Pancreas (tissue), 10 donors: Measurements from ENCODE around the gene TTLL4. TPM values are rescaled to one million over a fixed set of nuclear protein-coding genes. Genes with fewer than 3 reads are reported as not detected.
"Not testable (repeated sequence)": the region's sequence is repeated elsewhere in the genome, so short reads cannot be mapped to it uniquely, and the experiment has no call there.

Source experiments
- ATAC-seq, 4 donors: fragments of 200-7000 bp; cut with Tn5 transposase; one replicate each; pipeline versions ENCODE4 v1.8.0 to v1.9.1; 2020; ENCODE audit warnings: mild to moderate bottlenecking in 4 of 4, moderate library complexity in 4 of 4
- DNase-seq, 6 donors: peaks; one replicate each; pipeline ENCODE4 v3.0.0-alpha.2; 2020
- FAIRE-seq: peaks from 2 replicates; lab custom pipeline; 2012; peaks lifted over from hg19 to GRCh38; lab: Jason Lieb, UNC
- H3K27ac ChIP-seq, 4 donors: fragments of 200-600 bp; sonication (generic); 1 replicate in 3 of 4; 2 replicates in 1 of 4; pipeline versions ENCODE4 v1.5.0 to v1.8.0; 2020
- H3K27me3 ChIP-seq, 4 donors: fragments of 200-600 bp; one replicate each; pipeline ENCODE4 v1.8.0; 2021
- H3K36me3 ChIP-seq, 3 donors: fragments of 200-600 bp; sonication (generic) in 1 of 3; one replicate each; pipeline versions ENCODE4 v1.5.0 to v1.8.0; 2020 to 2021
- H3K4me1 ChIP-seq, 3 donors: fragments of 200-600 bp; one replicate each; pipeline ENCODE4 v1.8.0; 2021
- H3K4me3 ChIP-seq, 4 donors: fragments of 200-600 bp; sonication (generic) in 2 of 4; one replicate each; pipeline versions ENCODE4 v1.5.0 to v1.8.0; 2020 to 2021
- H3K9me3 ChIP-seq, 4 donors: fragments of 200-600 bp; one replicate each; pipeline ENCODE4 v1.8.0; 2021
- CTCF ChIP-seq, 4 donors: fragments of 200-600 bp; sonication (generic) in 3 of 4; IDR thresholded peaks; one replicate each; pipeline versions ENCODE4 v1.5.0 to v1.8.0; 2021; ENCODE audit warnings: antibody characterized with exemption in 4 of 4
- WGBS, 2 donors: extraction: QIAGEN DNeasy Blood & Tissue Kit; methylation state at CpG; one replicate each; pipeline ENCODE4 v1.1.7; 2013; 5-methylcytosine and 5-hydroxymethylcytosine counted together
- intact Hi-C, 3 donors: fragments of 100-400 bp; cut with DNase I; formaldehyde crosslinking; loops; one replicate each; pipeline versions ENCODE4 v1.11.1 to v1.14.2; 2022
- polyA plus RNA-seq, 2 donors: library from polyadenylated mRNA; stranded (reverse); fragments of 200-250 nt; gene quantifications; one replicate each; pipeline ENCODE4 v1.2.3, GENCODE V29; 2013
- total RNA-seq, 6 donors: library from RNA; stranded (reverse); fragmentation: NEBNext Ultra II Directional in 4 of 6; extraction: Animal tissue kit (Norgen Biotek cat#: 25700) in 4 of 6; gene quantifications; one replicate each; pipeline versions ENCODE4 v1.2.1 to v1.2.4, GENCODE V29; 2021 to 2023
- donor health status: healthy with polysubstance abuse.
- donor health status: DM: no; HTN: no; CAD: no; lungs with moderate emphysema.
- donor health status: DM: no; HTN: no; CAD: no.
- donor health status: control.
- donor health status: control.
- donor health status: Bipolar disorder and iron deficiency.
- donor health status: DM: yes; HTN: yes; CAD: no.
- donor health status: DM: no; HTN: no; CAD: no.
- donor health status: DM: no; HTN: no; CAD: no.
- donor health status: DM: yes; HTN: yes; CAD: no.

The TTLL4 gene
- total and polyA plus RNA-seq, 8 donors: 12.0 to 25.3 (median 16.0) TPM

GRCh38 chr2:218680061-218680460, 30.6 kb upstream of the TTLL4 start:
- Histone ChIP-seq H3K4me1 (no peaks in the 10 kb centered on the region), H3K9me3 (no peaks in the 10 kb centered on the region), H3K4me3 (no peak overlapping the region), H3K36me3 (peaks cover 0 to 11% (median 9%) of the 10 kb centered on the region in 3 donors), H3K27me3 (no peaks in the 10 kb centered on the region), H3K27ac (no peak overlapping the region)
- WGBS, 2 donors: 65 to 77% methylated on average over 3 of the region's 3 CpGs
- FAIRE-seq (no peak), DNase-seq (no peak), ATAC-seq (no peak)
- intact Hi-C loops: no loop called here
- no peak for TF ChIP-seq CTCF (IDR thresholded peaks at IDR 0.05)

- H3K4me3 ChIP-seq, H3K27me3 ChIP-seq, H3K9me3 ChIP-seq, intact Hi-C loops, H3K4me1 ChIP-seq, H3K27ac ChIP-seq: not testable (repeated sequence)
- DNase-seq (peak in 3 of 6 donors; percentile 37 to 57 (median 44)), ATAC-seq (peak; percentile 89 to 98 (median 94)), FAIRE-seq (peak; percentile 60)
- TF ChIP-seq CTCF (IDR thresholded peaks at IDR 0.05): peak; percentile 47 to 67 (median 56)
- WGBS, 2 donors: 23 to 25% methylated on average over 5 of the region's 5 CpGs
- H3K36me3 ChIP-seq: peaks cover 0 to 23% (median 0%) of the 10 kb centered on the region in 3 donors
These were observed 23.1 kb upstream of the TTLL4 start for GRCh38 chr2:218687400-218688060.

- H3K9me3 ChIP-seq: no peaks in the 10 kb centered on the region
These were observed 19.4 kb upstream of the TTLL4 start for GRCh38 chr2:218691234-218691633.

GRCh38 chr2:218694405-218695145, 16.1 kb upstream of the TTLL4 start:
- TF ChIP-seq CTCF (IDR thresholded peaks at IDR 0.05): no peak
- H3K9me3 ChIP-seq: no peaks in the 10 kb centered on the region
- WGBS, 2 donors: 83 to 86% methylated on average over 3 of the region's 3 CpGs
- H3K27me3 ChIP-seq: no peaks in the 10 kb centered on the region
- ATAC-seq (no peak), FAIRE-seq (no peak), DNase-seq (no peak)
- no peak overlapping the region for H3K4me3 ChIP-seq
- no peak overlapping the region for H3K27ac ChIP-seq
- no peaks in the 10 kb centered on the region for H3K4me1 ChIP-seq
- peaks cover 0 to 30% (median 0%) of the 10 kb centered on the region in 3 donors for H3K36me3 ChIP-seq
- intact Hi-C loops: no loop called here

More at GRCh38 chr2:218691234-218691633, 19.4 kb upstream of the TTLL4 start:
- H3K27ac ChIP-seq: no peak overlapping the region
- no peak for ATAC-seq
- intact Hi-C loops: no loop called here
- DNase-seq: no peak
- no peak for FAIRE-seq
- H3K4me1 ChIP-seq: no peaks in the 10 kb centered on the region
- H3K27me3 ChIP-seq: no peaks in the 10 kb centered on the region
- peaks cover 0 to 24% (median 0%) of the 10 kb centered on the region in 3 donors for H3K36me3 ChIP-seq
- no peak for TF ChIP-seq CTCF (IDR thresholded peaks at IDR 0.05)
- no peak overlapping the region for H3K4me3 ChIP-seq

GRCh38 chr2:218698885-218699284, 11.8 kb upstream of the TTLL4 start:
- intact Hi-C loops: no loop called here
- no peak for DNase-seq
- peak in 1 of 4 donors; percentile 14 for ATAC-seq
- WGBS, 2 donors: 90 to 95% methylated on average over 8 of the region's 8 CpGs
- FAIRE-seq: no peak
- no peak overlapping the region for H3K27ac ChIP-seq
- H3K36me3 ChIP-seq: peaks cover 0 to 6% (median 0%) of the 10 kb centered on the region in 3 donors
- no peaks in the 10 kb centered on the region for H3K4me1 ChIP-seq
- TF ChIP-seq CTCF (IDR thresholded peaks at IDR 0.05): no peak
- H3K27me3 ChIP-seq: no peaks in the 10 kb centered on the region
- H3K9me3 ChIP-seq: no peaks in the 10 kb centered on the region
- H3K4me3 ChIP-seq: no peak overlapping the region
